Measurements from ENCODE around the gene SLC26A9.

- no peak for TF ChIP-seq EZH2 (IDR thresholded peaks at IDR 0.05; ENCODE audit: low read depth, unreplicated experiment)
- no peak for TF ChIP-seq CTCF (conservative IDR thresholded peaks at IDR 0.05; ENCODE audit: low read depth in 2 of 2)
- TF ChIP-seq NANOG (IDR thresholded peaks at IDR 0.05; ENCODE audit: borderline replicate concordance), result no peak
- no peak for TF ChIP-seq EZH2phosphoT487 (IDR thresholded peaks at IDR 0.05; ENCODE audit: unreplicated experiment)
Measured at GRCh38 chr1:205923651-205924459, 19.4 kb downstream of the SLC26A9 start.

Data from GM23338 (cell line).